ENCODE results near the gene CIAO2A.

GRCh38 chr15:64037966-64038365, 55.7 kb downstream of the CIAO2A start:
- TF ChIP-seq POLR2A (IDR thresholded peaks at IDR 0.05) (no peak), CTCF (IDR thresholded peaks at IDR 0.05) (no peak), EP300 (IDR thresholded peaks at IDR 0.05) (no peak)
